Measurements from ENCODE around the gene CLDN24. TPM values are rescaled to one million over a fixed set of nuclear protein-coding genes. Genes with fewer than 3 reads are reported as not detected.
A peak's percentile ranks its signal among the peaks of the same experiment; 100 is the strongest.

CLDN24 gene
- polyA plus RNA-seq, 1 donor, result not detected

- DNase-seq, result no peak
These were observed 1.1 kb downstream of the CLDN24 start for GRCh38 chr4:183321079-183321478.

DNA sequence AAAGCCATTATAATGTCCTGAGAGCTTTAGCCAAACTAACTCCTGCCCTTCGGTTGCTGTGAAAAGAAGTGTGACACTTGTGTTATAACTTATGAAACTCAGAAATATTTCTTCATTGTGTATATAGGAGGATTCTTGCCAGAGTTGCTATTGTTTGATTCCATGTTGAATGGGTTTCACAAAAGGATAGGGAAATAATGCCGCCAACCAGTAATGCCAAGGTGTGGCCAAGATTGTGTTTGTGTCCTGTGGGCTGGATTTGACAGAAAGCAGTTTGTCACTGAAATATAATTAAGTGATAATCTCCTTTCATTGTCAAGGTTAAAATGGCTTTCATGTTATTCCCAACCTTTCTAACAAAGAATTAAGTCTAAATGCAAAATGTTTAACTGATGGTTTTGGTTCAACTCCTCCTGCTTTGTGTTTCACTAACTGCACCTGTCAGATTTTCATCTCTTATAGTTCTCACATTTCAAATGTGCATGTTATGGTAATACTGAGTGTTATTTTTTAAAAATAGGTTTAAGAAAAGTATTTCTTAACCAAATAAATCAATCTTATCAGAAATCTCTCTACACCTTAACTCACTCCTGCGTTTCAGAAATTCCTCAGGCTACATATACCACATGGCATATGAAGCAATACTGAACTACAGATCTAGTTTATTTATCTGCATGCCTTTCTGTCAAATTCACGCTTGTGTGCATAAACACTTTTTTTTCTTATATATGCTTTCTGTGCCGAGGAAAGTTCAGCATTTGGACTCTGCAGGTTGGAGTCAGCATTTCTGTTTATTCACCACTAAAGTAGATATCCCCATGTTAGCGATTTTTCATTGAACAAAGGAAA, 1.8 kb downstream of the CLDN24 start, which contains the start of gene CLDN22:
Gene CLDN22, minus strand, starts transcription at position 66 of the 849 bp plus-strand sequence. Its CDS starts 58 bp downstream, at position 8.
- DNase-seq, result no peak

DNA sequence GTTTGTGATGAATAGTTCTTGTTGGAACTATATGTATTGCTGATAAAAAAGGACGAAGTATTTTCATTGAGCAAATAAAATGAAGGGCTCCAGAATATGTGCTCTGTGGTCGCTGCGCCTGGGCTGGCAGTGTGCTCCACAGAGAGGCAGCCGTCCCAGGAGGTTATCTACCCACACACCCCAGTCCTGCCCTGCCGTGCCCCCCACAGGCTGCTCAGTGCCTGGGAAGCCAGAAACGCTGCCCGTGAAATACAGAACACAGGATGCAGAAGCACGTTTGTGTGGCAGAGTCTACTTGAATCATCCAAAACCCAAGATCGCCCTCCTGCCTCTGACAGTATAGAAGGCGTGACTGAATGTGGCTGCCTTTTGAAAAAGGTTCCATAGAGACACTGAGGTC, 3.6 kb downstream of the CLDN24 start:
- DNase-seq, result no peak

DNA sequence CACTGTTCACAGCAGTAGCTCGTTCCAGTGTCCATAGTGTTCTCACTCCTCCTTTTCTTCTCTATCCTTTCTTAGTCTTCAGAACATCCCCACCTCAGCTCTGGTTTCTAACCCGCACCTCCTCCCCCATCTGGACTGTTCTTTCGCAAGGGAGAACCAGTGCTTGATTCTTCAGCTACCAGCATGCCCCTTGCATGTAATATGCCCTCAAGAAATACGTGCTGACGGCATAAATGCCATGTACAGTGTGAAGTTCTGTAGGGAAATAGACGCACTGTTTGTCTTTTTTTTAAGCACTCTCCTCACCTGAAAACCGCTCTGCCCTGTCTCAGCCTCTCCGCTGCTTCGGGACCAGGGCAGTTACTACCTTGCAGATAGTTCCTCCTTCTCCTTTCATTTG, 7.4 kb downstream of the CLDN24 start:
- no peak for DNase-seq

DNA sequence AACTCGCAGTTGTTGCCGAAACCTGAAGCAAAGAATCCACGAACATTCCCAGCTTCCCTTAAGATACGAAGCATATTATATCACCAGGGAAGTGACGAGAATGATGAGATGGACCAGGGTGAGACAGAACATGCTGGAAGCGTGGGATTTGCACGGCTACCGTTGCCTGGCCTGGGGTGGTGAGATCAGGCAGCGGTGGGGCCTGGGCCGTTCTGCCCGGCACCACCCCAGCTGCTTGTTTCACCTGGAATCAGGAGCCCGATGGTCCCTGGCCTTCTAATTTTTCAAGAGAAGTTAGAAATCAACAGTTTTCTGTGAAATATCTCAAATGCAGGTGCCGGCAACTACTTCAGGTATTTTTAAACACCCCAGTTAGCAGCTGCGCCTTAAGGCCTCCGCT, 7.9 kb downstream of the CLDN24 start:
- DNase-seq, result no peak

GRCh38 chr4:183312841-183313240, 9.4 kb downstream of the CLDN24 start:
- no peak for DNase-seq

GRCh38 chr4:183306811-183307210, 15.4 kb downstream of the CLDN24 start:
- DNase-seq, result no peak

- DNase-seq, result no peak
These were observed 17.7 kb downstream of the CLDN24 start for GRCh38 chr4:183304538-183304937.

- no peak for DNase-seq
These were observed 18.2 kb downstream of the CLDN24 start for GRCh38 chr4:183304067-183304466.

- no peak for DNase-seq
These were observed 18.9 kb downstream of the CLDN24 start for GRCh38 chr4:183303301-183303700.

DNA sequence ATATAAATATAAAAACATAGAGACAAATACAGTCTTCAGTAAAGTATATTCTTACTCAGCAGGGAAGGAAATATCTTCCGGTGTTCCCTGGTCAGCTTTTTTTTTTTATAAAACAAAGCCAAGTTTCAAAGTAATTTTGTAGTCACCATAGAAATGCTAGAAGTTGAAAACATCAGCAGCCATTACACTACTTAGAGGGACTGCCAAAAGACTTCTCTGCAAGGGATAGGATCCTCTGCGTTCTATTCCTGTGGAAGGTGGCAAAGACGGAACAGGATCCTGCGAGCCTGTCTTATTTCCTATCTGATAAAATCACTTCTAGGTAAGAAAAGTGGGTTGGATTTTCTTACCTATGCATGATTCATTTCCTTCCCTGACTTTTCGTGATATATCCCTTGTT, 21.6 kb downstream of the CLDN24 start:
- DNase-seq, result no peak

DNA sequence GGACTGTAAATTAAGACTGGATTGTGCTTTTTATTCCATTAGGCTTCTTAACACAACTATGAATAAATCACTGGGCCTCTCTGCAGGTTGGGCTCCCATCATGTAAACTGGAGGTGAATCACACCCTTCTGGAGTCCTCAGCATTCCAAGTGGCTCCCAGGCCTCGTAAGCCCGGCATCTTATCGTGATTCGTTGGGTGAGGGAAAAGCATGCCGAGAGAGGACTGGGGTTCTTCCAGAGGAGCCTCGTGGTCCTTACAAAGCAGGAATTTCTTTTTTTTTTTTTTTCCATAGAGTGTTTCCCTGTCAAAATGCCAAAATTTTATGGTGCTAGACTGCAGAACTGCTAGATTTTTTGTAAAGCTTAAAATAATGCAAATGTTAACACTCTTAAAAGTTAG, 22.2 kb downstream of the CLDN24 start:
- DNase-seq, result no peak

DNA sequence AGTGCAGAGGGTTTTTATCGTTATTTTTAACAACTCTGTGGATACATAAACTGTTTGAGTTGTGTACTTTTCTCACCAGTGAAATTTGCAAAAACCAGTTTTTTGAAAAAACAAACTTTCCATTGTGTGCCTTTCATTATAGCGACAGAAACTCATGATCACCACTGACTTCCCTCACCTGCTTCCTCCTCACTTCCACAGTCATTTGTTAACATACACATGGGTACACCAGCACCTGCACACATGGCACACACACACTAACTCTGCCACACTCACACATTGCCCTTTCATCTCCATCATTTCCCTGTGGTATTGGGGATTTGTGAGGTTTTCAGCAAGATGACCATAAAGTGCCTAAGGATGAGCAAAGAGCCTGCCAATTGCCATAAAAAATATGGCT, 22.8 kb downstream of the CLDN24 start:
- no peak for DNase-seq

DNA sequence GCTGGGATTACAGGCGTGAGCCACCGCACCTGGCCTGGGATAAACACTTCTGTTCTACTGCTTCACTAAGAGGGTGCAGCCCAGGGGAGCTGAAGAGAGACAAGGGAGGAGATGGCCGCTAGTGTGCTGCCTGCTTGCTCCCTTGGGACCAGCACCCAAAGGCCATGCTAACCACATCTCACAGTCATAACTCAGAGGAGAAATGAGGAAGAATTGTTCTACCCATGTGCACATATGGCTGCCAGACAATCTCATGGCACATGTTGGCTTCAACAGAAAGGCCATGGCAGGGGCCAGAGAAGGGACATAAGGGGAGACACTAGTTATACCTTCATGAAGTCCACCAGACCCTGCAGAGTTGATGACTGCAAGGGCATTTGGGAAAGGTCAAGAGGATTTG, 24.6 kb downstream of the CLDN24 start:
- DNase-seq, result no peak

- no peak for DNase-seq
These were observed 26.5 kb downstream of the CLDN24 start for GRCh38 chr4:183295711-183296110.

- no peak for DNase-seq
These were observed 31.2 kb downstream of the CLDN24 start for GRCh38 chr4:183291070-183291469.

- no peak for DNase-seq
These were observed 32.5 kb downstream of the CLDN24 start for GRCh38 chr4:183289688-183290087.

GRCh38 chr4:183288955-183289354, 33.3 kb downstream of the CLDN24 start:
- DNase-seq, result no peak

DNA sequence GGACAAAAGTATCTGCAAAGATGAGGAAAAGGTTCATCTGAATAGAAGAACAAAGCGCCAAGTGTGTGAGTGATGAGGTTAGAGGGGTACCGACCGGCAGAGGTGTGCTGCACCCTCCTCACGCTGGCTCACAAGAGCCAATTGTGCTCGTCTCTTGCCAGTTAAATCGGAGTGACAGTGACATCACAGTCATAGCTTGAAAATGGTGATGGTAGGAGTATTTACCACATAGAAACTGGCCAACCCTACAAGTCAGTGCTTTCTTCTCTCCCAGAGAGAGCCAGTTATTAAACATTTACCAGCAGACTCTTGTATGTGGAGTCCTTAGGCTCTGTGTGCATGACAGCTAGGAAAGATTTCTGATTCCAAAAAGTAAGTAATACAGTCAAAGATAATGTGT, 34.5 kb downstream of the CLDN24 start:
- DNase-seq, result no peak

- no peak for DNase-seq
These were observed 34.9 kb downstream of the CLDN24 start for GRCh38 chr4:183287309-183287659.

DNA sequence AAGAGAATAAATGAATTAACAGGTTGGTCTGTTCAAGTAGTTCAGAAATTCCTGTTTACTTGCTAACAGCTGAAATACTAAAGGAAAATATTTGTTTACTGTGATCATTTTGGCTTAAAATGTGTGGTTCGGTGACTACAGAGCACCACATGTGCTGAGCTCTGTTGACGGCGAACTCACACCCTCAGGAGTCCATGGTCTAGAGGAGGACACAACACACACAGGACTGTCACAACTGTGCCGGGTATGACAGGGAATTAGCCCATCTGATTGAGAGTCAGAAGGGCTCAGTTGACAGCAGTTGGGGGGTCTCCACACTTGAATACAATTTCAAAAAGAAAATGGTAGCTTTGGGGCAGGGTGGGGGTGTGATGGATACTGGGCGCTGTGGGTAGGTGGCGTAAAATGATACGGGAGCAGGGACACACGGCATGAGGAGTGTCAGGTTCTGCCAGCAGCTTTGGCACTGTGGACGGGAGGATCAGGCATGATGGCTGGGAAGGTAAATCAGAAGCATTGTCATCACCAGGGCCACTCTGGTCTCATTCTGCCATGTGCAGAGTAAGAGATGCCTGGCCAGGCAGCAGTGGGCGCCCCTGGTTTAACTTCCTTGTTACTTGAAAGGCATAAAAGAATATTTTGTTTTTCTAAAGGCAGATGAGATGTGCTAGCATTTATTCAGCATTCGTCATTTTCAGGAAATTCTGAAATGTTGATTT, 35.5 kb downstream of the CLDN24 start:
- no peak for DNase-seq

GRCh38 chr4:183285886-183286285, 36.3 kb downstream of the CLDN24 start:
- no peak for DNase-seq

- DNase-seq, result peak; percentile 26
These were observed 37.3 kb downstream of the CLDN24 start for GRCh38 chr4:183284965-183285364.
